Dendritic cell treated with granulocyte-macrophage colony-stimulating factor and Interleukin-4, amounts not matched to agents 40 ng/mL and 50 ng/mL, for 4 days (primary cell): ENCODE data around the gene RRBP1.

Experiments used
- H3K27ac Mint-ChIP-seq: one replicate; pipeline ENCODE4 v1.8.0; 2022; ENCODE audit warnings: mild to moderate bottlenecking, mixed read lengths
- H3K27me3 Mint-ChIP-seq: one replicate; pipeline ENCODE4 v1.8.0; 2022; ENCODE audit warnings: mild to moderate bottlenecking, mixed read lengths
- H3K36me3 Mint-ChIP-seq: one replicate; pipeline ENCODE4 v1.8.0; 2022; ENCODE audit warnings: low read depth, mixed read lengths
- H3K4me1 Mint-ChIP-seq: one replicate; pipeline ENCODE4 v1.8.0; 2022; ENCODE audit warnings: low read depth, mixed read lengths
- H3K4me3 Mint-ChIP-seq: one replicate; pipeline ENCODE4 v1.8.0; 2022; ENCODE audit warnings: mild to moderate bottlenecking, moderate library complexity, mixed read lengths
- H3K9me3 Mint-ChIP-seq: one replicate; pipeline ENCODE4 v1.8.0; 2022; ENCODE audit warnings: mixed read lengths
- intact Hi-C: fragments of 100-400 bp; cut with micrococcal nuclease; formaldehyde crosslinking; loops from one replicate; pipeline ENCODE4 v1.15.0; 2022

The RRBP1 gene

DNA sequence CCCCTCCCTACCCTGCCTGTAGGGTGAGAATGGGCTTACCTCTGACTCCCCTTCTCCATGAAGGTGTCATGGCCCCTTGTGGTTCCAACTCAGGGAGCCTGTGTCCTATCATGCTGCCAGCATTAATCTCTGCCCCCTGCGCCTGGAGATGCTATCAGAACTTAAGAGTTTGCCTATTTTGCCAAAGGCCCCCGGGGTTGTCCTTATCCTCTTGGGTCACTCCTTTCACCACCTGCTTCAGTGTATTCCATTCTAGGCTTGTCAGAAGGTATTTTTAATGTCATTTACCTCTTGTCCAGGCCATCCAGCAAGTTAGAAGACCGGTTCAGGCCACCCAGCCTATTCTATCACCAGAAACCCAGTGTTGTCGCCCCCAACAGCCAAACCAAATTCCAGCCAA lies 10.5 kb downstream of the RRBP1 start:
- Mint-ChIP-seq H3K4me3 (no peak overlapping the region), H3K4me1 (peaks cover 82% of the 10 kb centered on the region), H3K36me3 (peaks cover 56% of the 10 kb centered on the region), H3K27ac (peak overlapping the region; percentile 83), H3K27me3 (no peaks in the 10 kb centered on the region), H3K9me3 (no peaks in the 10 kb centered on the region)
- intact Hi-C loops, result no loop called here

DNA sequence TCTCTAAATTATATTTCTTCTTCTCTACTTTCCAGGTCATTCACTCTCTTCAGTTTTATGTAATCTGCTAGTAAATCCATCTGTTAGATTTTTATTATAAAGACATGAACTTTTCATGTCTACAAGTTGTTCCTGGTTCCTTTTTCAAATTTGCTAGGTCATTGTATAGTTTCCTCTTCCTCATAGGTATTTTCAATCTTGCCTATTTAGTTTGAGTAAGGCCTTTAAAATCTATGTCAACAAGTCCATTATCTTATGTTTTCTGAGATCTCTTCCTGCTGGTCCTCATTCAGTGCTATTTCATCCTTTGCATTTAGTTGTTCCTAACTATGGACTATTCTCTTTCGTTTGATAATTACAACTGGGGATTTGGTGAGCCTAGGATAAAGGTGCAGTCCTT lies 11.0 kb downstream of the RRBP1 start:
- H3K9me3 Mint-ChIP-seq, result no peaks in the 10 kb centered on the region
- no peaks in the 10 kb centered on the region for H3K27me3 Mint-ChIP-seq
- H3K27ac Mint-ChIP-seq, result peak overlapping the region; percentile 83
- intact Hi-C loops, result no loop called here
- peak overlapping the region; percentile 17 for H3K4me3 Mint-ChIP-seq
- peaks cover 77% of the 10 kb centered on the region for H3K4me1 Mint-ChIP-seq
- peaks cover 51% of the 10 kb centered on the region for H3K36me3 Mint-ChIP-seq

DNA sequence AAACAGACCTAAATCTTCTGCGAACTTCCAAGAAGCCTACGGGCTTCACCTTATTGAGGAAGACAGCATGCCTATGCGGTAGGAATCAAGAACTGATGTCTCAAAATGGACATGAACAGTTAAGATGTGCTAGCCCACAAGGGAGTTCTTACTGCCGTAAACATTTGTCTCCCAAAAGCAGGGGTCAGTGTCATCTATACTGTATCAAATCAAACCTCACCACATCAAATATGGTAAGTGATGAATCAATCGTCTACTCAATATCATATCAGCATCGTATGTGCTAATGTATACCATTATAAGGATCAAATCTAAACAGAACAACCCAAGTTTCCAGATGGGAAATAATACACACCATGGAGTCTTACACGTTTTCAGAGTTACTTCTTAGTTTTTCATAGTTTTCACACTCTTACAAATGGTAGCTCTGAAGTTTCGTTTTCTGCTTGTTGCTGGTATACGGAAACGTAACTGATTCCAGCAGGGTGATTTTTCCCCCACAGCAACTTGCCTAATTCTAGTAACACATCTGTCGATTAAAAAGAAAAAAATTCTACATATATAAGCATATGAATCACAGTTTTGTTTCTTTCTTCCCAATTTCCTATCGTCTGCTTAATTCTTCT lies 12.6 kb downstream of the RRBP1 start:
- intact Hi-C loops, result no loop called here
- Mint-ChIP-seq H3K36me3 (peaks cover 35% of the 10 kb centered on the region), H3K27ac (no peak overlapping the region), H3K4me3 (no peak overlapping the region), H3K9me3 (no peaks in the 10 kb centered on the region), H3K4me1 (peaks cover 74% of the 10 kb centered on the region), H3K27me3 (no peaks in the 10 kb centered on the region)

DNA sequence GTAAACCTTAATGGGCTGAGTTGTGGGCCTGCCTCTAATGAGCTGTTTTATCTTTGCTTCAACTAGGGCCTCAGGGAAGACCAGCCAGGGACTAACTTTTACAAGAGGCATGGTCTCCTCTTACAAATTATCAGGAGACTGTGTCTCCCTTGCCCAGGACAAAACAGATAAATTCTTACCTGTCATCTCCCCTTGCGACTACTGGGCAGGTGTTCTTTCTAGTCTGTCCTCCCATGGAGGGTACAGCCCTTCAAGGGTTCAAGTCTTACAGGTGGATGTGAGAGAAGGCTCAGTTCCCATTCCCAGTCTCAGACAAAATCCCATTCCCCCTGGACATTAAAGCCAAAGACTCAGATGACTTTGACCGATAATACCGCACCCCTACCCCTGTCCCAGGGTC lies 13.6 kb downstream of the RRBP1 start:
- intact Hi-C loops, result no loop called here
- Mint-ChIP-seq H3K9me3 (no peaks in the 10 kb centered on the region), H3K27ac (no peak overlapping the region), H3K36me3 (peaks cover 29% of the 10 kb centered on the region), H3K4me3 (no peak overlapping the region), H3K4me1 (peaks cover 74% of the 10 kb centered on the region), H3K27me3 (no peaks in the 10 kb centered on the region)

- Mint-ChIP-seq H3K27me3 (no peaks in the 10 kb centered on the region), H3K27ac (no peak overlapping the region), H3K9me3 (no peaks in the 10 kb centered on the region), H3K36me3 (peaks cover 29% of the 10 kb centered on the region), H3K4me3 (no peak overlapping the region), H3K4me1 (peaks cover 74% of the 10 kb centered on the region)
- intact Hi-C loops, result no loop called here
Observed at GRCh38 chr20:17667445-17667844, 14.6 kb downstream of the RRBP1 start.

DNA sequence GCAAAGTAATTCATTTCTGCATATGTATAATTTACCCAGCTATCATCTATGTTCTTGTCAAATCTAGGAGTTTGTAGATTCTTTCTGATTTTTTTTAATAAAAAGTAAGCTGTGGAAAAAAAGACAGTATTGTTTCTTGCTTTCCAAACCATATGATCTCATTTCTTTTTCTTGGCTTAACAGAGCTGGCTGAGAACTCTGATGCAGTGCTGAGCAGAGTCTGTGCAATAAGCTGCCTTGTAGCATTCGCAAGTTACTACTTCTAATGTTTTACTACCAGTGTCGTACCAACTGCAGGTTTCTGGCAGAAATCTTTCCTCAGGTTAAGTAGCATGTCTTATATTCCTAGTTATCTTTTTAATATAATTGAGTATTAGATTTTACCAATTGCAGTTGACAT lies 15.6 kb downstream of the RRBP1 start:
- peaks cover 74% of the 10 kb centered on the region for H3K4me1 Mint-ChIP-seq
- no peak overlapping the region for H3K27ac Mint-ChIP-seq
- no peaks in the 10 kb centered on the region for H3K27me3 Mint-ChIP-seq
- intact Hi-C loops, result no loop called here
- H3K9me3 Mint-ChIP-seq, result no peaks in the 10 kb centered on the region
- H3K4me3 Mint-ChIP-seq, result no peak overlapping the region
- peaks cover 29% of the 10 kb centered on the region for H3K36me3 Mint-ChIP-seq

- H3K27me3 Mint-ChIP-seq, result no peaks in the 10 kb centered on the region
- H3K27ac Mint-ChIP-seq, result no peak overlapping the region
- H3K4me1 Mint-ChIP-seq, result peaks cover 73% of the 10 kb centered on the region
- intact Hi-C loops, result no loop called here
- no peak overlapping the region for H3K4me3 Mint-ChIP-seq
- H3K36me3 Mint-ChIP-seq, result peaks cover 28% of the 10 kb centered on the region
- H3K9me3 Mint-ChIP-seq, result no peaks in the 10 kb centered on the region
Observed at GRCh38 chr20:17665756-17666155, 16.3 kb downstream of the RRBP1 start.

- no peak overlapping the region for H3K4me3 Mint-ChIP-seq
- no peak overlapping the region for H3K27ac Mint-ChIP-seq
- no peaks in the 10 kb centered on the region for H3K27me3 Mint-ChIP-seq
- peaks cover 72% of the 10 kb centered on the region for H3K4me1 Mint-ChIP-seq
- H3K9me3 Mint-ChIP-seq, result peaks cover under 1% of the 10 kb centered on the region
- H3K36me3 Mint-ChIP-seq, result peaks cover 37% of the 10 kb centered on the region
- intact Hi-C loops, result no loop called here
Observed at GRCh38 chr20:17664025-17664633, 17.9 kb downstream of the RRBP1 start.

DNA sequence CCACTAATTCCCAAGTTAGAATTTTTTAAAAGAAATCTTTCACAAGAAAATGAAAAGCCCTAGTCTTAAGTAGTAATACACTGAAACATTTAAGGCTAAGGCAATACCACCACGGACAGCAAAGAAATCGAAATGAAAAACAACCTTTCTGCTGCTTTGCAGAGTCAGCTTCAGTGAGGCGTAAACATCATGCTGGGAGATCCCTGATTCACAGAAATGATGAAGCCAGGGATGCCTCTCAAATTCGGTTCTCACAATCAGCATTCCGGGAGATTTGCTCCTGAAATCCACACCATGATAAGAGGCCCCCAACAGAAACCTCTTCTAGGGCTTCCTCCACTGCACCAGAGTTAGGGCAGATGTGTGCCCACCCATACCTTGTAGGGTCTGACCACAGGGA lies 18.6 kb downstream of the RRBP1 start:
- Mint-ChIP-seq H3K9me3 (peaks cover 7% of the 10 kb centered on the region), H3K27ac (no peak overlapping the region), H3K36me3 (peaks cover 39% of the 10 kb centered on the region), H3K4me1 (peaks cover 67% of the 10 kb centered on the region), H3K27me3 (no peaks in the 10 kb centered on the region), H3K4me3 (no peak overlapping the region)
- intact Hi-C loops, result no loop called here

GRCh38 chr20:17663040-17663399 lies 19.0 kb downstream of the RRBP1 start:
- peaks cover 65% of the 10 kb centered on the region for H3K4me1 Mint-ChIP-seq
- H3K27ac Mint-ChIP-seq, result no peak overlapping the region
- peaks cover 39% of the 10 kb centered on the region for H3K36me3 Mint-ChIP-seq
- H3K27me3 Mint-ChIP-seq, result no peaks in the 10 kb centered on the region
- H3K4me3 Mint-ChIP-seq, result no peak overlapping the region
- H3K9me3 Mint-ChIP-seq, result peaks cover 9% of the 10 kb centered on the region
- intact Hi-C loops, result no loop called here

DNA sequence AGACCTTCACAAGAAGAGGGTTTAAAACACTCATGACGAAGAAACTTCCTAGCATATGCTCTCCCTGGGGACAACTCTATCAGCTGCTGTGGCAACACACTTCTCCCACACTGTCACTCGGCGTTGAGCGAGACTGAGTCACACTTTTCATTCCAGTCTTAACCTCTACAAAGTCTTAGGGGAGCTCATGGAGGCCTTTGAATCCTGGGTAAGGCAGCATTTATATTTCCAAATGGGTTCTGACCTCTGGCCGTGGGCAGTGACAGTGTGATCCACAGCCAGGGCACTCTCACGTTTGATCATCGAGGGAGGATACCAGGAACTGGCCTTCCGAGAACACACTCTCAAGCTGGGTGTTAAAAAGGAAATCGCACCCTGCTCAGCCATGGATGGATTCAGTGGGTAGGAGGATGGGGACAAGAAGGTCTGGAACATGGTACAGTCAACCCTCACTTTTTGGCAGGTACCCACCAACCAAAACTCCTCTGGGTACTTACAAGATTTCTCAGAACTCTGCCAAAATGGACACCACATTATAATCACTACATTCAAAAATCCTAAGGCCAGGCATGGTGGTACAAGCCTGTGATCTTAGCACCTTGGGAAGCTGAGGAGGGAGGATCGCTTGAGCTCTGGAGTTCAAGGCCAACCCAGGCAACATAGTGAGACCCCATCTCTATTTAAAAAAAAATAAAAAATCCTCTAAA lies 19.6 kb downstream of the RRBP1 start:
- peaks cover 9% of the 10 kb centered on the region for H3K9me3 Mint-ChIP-seq
- H3K4me1 Mint-ChIP-seq, result peaks cover 65% of the 10 kb centered on the region
- H3K27ac Mint-ChIP-seq, result peak overlapping the region; percentile 54
- H3K4me3 Mint-ChIP-seq, result peak overlapping the region; percentile 28
- intact Hi-C loops, result no loop called here
- H3K27me3 Mint-ChIP-seq, result no peaks in the 10 kb centered on the region
- peaks cover 39% of the 10 kb centered on the region for H3K36me3 Mint-ChIP-seq

GRCh38 chr20:17661121-17661744 lies 20.8 kb downstream of the RRBP1 start:
- no peaks in the 10 kb centered on the region for H3K27me3 Mint-ChIP-seq
- peaks cover 62% of the 10 kb centered on the region for H3K4me1 Mint-ChIP-seq
- H3K36me3 Mint-ChIP-seq, result peaks cover 47% of the 10 kb centered on the region
- no peak overlapping the region for H3K4me3 Mint-ChIP-seq
- intact Hi-C loops, result no loop called here
- H3K9me3 Mint-ChIP-seq, result peaks cover 9% of the 10 kb centered on the region
- peak overlapping the region; percentile 54 for H3K27ac Mint-ChIP-seq

DNA sequence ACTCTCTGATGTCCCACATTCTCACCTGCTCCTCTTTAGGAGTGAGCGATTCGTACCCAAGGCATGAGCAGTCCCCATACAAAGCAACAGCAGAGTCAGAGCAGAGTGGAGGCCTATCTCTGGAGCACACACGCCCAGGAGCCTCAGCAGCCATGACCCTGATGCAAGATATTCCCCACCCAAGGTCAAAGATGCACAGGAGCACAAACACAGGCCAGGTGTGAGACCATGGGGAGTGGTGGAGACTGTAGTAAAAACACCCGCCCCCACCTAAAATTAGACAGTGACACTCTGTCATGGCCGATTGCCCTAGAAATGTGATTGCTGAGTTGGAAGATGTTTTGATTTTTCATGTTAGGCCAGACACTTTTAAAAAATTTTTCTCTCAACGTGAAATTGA lies 21.4 kb downstream of the RRBP1 start:
- no peaks in the 10 kb centered on the region for H3K27me3 Mint-ChIP-seq
- no peak overlapping the region for H3K4me3 Mint-ChIP-seq
- intact Hi-C loops, result no loop called here
- peak overlapping the region; percentile 10 for H3K27ac Mint-ChIP-seq
- H3K9me3 Mint-ChIP-seq, result peaks cover 9% of the 10 kb centered on the region
- H3K36me3 Mint-ChIP-seq, result peaks cover 52% of the 10 kb centered on the region
- H3K4me1 Mint-ChIP-seq, result peaks cover 62% of the 10 kb centered on the region

DNA sequence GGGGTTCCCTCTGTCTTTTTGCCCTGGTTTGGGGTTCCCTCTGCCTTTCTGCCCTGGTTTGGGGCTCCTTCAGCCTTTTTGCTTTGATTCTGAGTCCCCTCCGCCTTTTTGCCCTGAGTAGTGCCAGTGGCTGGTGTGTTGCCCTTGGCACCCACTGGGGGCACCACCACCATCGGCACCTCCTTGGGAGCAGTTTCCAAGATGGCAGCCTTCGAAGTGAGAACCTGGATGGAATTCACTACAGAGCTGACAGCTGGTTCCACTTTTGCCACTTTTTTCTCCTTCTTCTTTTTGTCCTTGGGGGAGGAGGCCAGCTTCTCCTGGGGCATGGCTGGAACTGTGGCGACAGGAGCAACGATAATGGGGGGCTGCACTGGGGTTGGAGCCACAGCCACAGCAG lies 22.2 kb downstream of the RRBP1 start:
- Mint-ChIP-seq H3K4me3 (no peak overlapping the region), H3K36me3 (peaks cover 52% of the 10 kb centered on the region), H3K27me3 (no peaks in the 10 kb centered on the region), H3K27ac (peak overlapping the region; percentile 10), H3K9me3 (peaks cover 9% of the 10 kb centered on the region), H3K4me1 (peaks cover 56% of the 10 kb centered on the region)
- intact Hi-C loops, result no loop called here
